Measurements from ENCODE around the gene IDI1.
"Not testable (repeated sequence)": the region's sequence is repeated elsewhere in the genome, so short reads cannot be mapped to it uniquely, and the experiment has no call there.

- TF ChIP-seq, protein P1, sequence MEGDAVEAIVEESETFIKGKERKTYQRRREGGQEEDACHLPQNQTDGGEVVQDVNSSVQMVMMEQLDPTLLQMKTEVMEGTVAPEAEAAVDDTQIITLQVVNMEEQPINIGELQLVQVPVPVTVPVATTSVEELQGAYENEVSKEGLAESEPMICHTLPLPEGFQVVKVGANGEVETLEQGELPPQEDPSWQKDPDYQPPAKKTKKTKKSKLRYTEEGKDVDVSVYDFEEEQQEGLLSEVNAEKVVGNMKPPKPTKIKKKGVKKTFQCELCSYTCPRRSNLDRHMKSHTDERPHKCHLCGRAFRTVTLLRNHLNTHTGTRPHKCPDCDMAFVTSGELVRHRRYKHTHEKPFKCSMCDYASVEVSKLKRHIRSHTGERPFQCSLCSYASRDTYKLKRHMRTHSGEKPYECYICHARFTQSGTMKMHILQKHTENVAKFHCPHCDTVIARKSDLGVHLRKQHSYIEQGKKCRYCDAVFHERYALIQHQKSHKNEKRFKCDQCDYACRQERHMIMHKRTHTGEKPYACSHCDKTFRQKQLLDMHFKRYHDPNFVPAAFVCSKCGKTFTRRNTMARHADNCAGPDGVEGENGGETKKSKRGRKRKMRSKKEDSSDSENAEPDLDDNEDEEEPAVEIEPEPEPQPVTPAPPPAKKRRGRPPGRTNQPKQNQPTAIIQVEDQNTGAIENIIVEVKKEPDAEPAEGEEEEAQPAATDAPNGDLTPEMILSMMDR (IDR thresholded peaks at IDR 0.05; ENCODE audit: low read depth, low read length, missing input control): not testable (repeated sequence)
- TF ChIP-seq JUND (IDR thresholded peaks at IDR 0.05); YY1 (IDR thresholded peaks at IDR 0.05); EGR1 (IDR thresholded peaks at IDR 0.05; ENCODE audit: low read depth in 2 of 2); RAD21 (IDR thresholded peaks at IDR 0.05); FOXA1 (IDR thresholded peaks at IDR 0.05); SP1 (IDR thresholded peaks at IDR 0.05); NR2F2 (IDR thresholded peaks at IDR 0.05); TAF1 (conservative IDR thresholded peaks at IDR 0.05): not testable (repeated sequence)
- TF ChIP-seq, protein P2, sequence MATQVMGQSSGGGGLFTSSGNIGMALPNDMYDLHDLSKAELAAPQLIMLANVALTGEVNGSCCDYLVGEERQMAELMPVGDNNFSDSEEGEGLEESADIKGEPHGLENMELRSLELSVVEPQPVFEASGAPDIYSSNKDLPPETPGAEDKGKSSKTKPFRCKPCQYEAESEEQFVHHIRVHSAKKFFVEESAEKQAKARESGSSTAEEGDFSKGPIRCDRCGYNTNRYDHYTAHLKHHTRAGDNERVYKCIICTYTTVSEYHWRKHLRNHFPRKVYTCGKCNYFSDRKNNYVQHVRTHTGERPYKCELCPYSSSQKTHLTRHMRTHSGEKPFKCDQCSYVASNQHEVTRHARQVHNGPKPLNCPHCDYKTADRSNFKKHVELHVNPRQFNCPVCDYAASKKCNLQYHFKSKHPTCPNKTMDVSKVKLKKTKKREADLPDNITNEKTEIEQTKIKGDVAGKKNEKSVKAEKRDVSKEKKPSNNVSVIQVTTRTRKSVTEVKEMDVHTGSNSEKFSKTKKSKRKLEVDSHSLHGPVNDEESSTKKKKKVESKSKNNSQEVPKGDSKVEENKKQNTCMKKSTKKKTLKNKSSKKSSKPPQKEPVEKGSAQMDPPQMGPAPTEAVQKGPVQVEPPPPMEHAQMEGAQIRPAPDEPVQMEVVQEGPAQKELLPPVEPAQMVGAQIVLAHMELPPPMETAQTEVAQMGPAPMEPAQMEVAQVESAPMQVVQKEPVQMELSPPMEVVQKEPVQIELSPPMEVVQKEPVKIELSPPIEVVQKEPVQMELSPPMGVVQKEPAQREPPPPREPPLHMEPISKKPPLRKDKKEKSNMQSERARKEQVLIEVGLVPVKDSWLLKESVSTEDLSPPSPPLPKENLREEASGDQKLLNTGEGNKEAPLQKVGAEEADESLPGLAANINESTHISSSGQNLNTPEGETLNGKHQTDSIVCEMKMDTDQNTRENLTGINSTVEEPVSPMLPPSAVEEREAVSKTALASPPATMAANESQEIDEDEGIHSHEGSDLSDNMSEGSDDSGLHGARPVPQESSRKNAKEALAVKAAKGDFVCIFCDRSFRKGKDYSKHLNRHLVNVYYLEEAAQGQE (IDR thresholded peaks at IDR 0.05): not testable (repeated sequence)
- TF ChIP-seq, protein P3, sequence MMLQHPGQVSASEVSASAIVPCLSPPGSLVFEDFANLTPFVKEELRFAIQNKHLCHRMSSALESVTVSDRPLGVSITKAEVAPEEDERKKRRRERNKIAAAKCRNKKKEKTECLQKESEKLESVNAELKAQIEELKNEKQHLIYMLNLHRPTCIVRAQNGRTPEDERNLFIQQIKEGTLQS (IDR thresholded peaks at IDR 0.05): not testable (repeated sequence)
- TF ChIP-seq, protein P4, sequence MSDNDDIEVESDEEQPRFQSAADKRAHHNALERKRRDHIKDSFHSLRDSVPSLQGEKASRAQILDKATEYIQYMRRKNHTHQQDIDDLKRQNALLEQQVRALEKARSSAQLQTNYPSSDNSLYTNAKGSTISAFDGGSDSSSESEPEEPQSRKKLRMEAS (IDR thresholded peaks at IDR 0.05): not testable (repeated sequence)
Measured at GRCh38 chr10:1038769-1039168, 10.2 kb downstream of the IDI1 start.
